Stimulated activated CD8-positive, alpha-beta memory T cell treated with anti-CD3 and anti-CD28 coated beads, Interleukin-7, amount 100 ng/mL, for 4 hours (primary cell): ENCODE results near the gene CEP55.

Experiments
- DNase-seq, 2 donors: peaks; one replicate each; pipeline ENCODE4 v3.0.0-alpha.2; 2020; ENCODE audit warnings: low read depth in 2 of 2

CEP55 gene

DNA sequence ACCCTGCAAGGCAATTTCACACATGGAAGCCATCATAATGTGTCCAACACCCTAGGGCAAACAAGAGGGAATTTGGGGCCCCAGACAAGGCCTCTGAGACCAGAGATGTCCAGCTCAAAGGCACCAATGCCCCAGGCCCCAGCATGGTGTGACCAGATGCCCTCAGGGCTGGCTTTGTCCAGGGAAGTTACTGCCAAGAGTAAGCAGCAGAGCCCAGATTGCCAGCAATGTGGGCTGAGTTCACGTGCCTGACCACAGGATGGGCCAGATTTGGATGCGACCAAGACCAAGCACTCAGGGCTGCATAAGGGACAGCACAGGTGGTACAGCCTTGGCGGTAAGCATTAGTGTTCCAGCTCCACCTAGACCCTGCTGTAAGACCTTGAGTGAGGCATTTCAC lies 27.0 kb upstream of the CEP55 start:
- DNase-seq = no peak

DNA sequence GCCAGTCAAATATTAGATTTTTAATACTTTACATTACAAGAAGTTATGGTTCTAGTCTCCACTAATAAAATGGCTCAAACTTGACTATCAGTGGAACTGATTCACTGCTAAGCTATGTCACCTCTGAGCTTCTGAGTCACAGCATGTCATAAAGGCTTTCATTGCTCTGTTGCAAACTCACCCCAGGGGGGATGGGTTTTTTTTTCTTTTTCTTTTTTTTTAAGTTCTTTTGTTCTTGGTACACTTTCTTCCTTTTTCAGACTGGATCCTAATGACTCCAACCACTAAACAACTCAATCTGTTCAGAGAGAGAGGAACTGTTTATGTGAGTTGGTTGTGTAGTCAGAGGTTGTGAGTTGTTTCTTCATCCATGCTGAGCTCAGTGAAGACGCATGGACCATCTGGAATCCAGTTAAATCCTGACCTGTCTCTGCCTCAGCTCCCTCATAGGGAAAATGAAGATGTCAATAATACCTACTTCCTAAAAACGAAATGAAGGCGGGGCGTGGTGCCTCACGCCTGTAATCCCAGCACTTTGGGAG lies 25.2 kb upstream of the CEP55 start:
- no peak for DNase-seq

GRCh38 chr10:93473161-93473560 lies 23.3 kb upstream of the CEP55 start:
- no peak for DNase-seq

- DNase-seq = no peak
These were observed 22.5 kb upstream of the CEP55 start for GRCh38 chr10:93473804-93474472.

DNA sequence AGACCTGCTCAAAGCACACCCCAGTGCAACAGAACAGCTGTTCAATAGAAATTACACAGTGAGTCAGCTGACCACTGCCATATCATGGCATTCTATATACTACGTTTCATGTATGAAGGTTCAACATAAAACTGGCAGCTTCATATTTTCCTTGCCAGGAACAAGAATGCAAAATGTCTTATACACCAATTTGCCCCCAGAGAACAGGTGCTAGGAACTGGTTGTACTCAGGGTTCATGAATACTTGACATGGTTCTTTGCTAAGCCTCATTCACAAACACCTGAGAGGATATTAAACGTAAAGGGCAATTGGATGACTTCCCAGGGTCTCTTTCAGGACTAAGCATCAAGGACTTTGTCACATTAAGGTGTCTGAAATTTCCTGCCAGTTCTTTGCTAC lies 21.2 kb upstream of the CEP55 start:
- DNase-seq = no peak

GRCh38 chr10:93475871-93476270 lies 20.5 kb upstream of the CEP55 start:
- no peak for DNase-seq

GRCh38 chr10:93476756-93477155 lies 19.7 kb upstream of the CEP55 start:
- no peak for DNase-seq

DNA sequence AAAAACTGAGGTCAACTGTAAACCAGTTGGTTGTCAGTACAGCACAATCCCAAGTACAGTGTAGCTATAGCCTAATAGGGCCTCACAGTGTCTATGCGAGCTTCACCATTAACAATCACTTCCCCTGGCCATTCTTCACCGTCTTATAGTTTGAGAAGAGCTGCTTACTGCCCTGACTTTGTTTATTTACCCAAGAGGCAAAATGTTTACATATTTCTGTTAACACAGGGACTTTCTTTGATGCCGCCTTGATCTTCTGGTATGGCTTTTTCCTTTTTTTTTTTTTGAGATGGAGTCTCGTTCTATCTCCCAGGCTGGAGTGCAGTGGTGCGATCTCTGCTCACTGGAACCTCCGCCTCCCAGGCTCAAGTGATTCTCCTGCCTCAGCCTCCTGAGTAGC lies 17.5 kb upstream of the CEP55 start:
- no peak for DNase-seq

- no peak for DNase-seq
These were observed 14.7 kb upstream of the CEP55 start for GRCh38 chr10:93481637-93482144.

GRCh38 chr10:93482145-93482834 lies 14.1 kb upstream of the CEP55 start, which contains the start of gene MYOF:
Gene MYOF (minus strand): TSS chr10:93482334. CDS start chr10:93482194, 140 bp downstream.
- DNase-seq = peak in 1 of 2 donors; percentile 39

GRCh38 chr10:93485690-93486089 lies 10.7 kb upstream of the CEP55 start:
- DNase-seq = no peak

DNA sequence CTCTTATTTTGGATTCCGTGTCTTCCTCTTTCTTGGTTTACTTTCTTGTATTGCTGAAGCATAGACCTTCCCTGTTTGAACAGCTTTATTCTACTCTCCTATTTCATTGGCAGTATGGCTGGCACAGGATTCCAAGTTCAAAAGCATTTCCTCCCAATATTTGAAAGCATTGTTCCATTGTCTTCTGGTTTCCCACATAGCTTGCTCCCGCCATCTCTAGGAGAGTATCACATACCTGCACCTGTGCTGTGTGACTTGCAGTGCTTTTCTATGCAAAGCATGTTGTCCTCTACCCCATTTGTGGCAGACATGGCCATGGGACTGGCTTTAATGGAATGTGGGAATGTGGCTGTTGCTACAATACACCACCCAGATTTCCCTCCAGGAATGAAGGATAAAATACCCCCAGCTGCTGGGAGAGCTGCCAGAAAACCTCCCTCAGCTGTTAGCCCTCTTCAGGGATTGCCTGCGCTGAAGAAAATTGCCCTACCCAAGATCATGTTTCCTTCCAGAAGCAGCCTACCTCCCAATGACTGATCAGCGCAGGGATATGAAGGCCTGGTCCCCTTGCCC lies 7.4 kb upstream of the CEP55 start:
- no peak for DNase-seq

GRCh38 chr10:93491602-93492121 lies 4.8 kb upstream of the CEP55 start:
- DNase-seq = no peak

- no peak for DNase-seq
These were observed 3.2 kb upstream of the CEP55 start for GRCh38 chr10:93493162-93493561.

GRCh38 chr10:93494494-93494893 lies 1.9 kb upstream of the CEP55 start:
- DNase-seq = no peak

DNA sequence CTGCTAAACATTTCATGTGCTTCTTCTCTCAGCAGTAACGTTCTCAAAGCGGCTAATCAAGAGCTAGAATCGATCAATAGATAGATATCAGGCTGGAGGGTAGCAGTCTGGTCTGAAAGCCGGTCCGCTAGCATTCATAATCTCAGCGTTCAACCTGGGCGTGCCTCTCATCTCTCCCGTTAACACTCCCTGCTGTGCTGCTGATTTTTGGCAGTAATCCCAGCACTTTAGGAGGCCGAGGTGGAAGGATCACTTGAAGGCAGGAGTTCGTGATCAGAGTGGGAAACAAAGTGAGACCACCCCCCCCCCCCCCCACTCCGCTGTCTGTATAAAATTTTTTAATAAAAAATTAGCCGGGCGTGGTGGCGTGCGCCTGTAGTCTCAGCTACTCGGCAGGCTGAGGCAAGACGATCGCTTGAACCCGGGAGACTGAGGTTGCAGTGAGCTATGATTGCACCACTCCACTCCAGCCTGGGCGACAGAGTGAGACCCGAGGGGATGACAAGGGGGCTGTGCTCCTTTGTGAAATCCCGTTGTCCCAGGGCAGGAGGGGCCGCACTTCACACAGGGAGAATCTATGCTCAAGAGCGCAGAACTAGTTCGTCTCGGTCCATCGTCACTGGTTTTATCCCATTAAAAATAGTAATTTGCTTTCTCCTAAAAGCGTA lies 624 bp upstream of the CEP55 start:
- no peak for DNase-seq

- no peak for DNase-seq
These were observed 1.8 kb downstream of the CEP55 start for GRCh38 chr10:93498166-93498565.

GRCh38 chr10:93501650-93502049 lies 5.2 kb downstream of the CEP55 start:
- no peak for DNase-seq

GRCh38 chr10:93503075-93503474 lies 6.7 kb downstream of the CEP55 start:
- no peak for DNase-seq

DNA sequence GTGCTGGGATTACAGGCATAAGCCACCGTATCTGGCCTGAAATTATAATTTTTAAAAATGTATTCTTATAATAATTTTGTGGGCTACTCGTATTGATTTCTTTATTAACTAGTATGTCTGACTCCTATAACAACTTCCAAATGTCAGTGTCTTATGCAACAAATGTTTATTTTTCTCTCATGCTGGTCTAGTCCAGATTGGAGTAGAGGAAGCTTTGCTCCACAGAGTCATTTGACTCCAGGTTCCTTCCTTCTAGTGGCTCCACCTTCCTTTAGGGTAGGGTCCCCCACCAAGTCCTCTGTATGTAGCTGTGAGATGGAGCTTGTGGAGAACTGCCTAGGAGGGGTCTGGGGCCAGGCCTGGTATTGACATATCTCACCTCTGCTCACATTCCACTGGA lies 8.7 kb downstream of the CEP55 start:
- DNase-seq = no peak

GRCh38 chr10:93509816-93510215 lies 13.4 kb downstream of the CEP55 start:
- DNase-seq = no peak

DNA sequence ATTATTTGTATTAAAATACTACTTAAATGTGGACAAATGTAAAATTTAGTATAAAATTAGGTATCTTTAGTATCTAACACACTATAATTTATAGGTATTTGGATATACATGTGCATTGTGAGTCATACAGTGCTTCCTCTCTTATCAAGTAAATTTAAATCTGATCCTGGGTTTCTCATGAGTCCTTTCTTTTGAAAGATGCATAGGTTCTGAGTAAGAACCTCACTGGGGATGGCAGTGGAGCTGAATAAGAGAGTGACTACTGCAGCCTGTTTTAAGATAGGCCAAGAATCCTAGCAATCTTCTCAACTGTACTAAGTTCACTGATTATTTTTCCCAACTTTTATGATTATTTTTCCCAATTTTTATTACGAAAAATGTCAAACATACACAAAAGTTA lies 16.2 kb downstream of the CEP55 start:
- DNase-seq = no peak
